HEK293T (cell line): ENCODE data around the gene C1QL4.

ENCODE experiments used
- ARNT ChIP-seq: fragments of 450-650 bp; IDR thresholded peaks from 2 replicates; pipeline ENCODE4 v1.6.1; 2017; ENCODE audit warnings: mild to moderate bottlenecking
- BHLHE40 ChIP-seq: fragments of 450-650 bp; IDR thresholded peaks from 2 replicates; pipeline ENCODE4 v1.6.1; 2016; ENCODE audit warnings: mild to moderate bottlenecking, moderate library complexity, borderline replicate concordance
- ELF4 ChIP-seq: fragments of 450-650 bp; IDR thresholded peaks from 2 replicates; pipeline ENCODE4 v1.6.1; 2017; ENCODE audit warnings: antibody characterized with exemption
- FOXA1 ChIP-seq: fragments of 450-650 bp; IDR thresholded peaks from 2 replicates; pipeline ENCODE4 v1.6.1; 2016; ENCODE audit warnings: mild to moderate bottlenecking
- FOXK2 ChIP-seq: fragments of 450-650 bp; IDR thresholded peaks from 2 replicates; pipeline ENCODE4 v1.6.1; 2016; ENCODE audit warnings: mild to moderate bottlenecking
- FOXM1 ChIP-seq: fragments of 450-650 bp; IDR thresholded peaks from 2 replicates; pipeline ENCODE4 v1.6.1; 2017; ENCODE audit warnings: mild to moderate bottlenecking, borderline replicate concordance
- HDGF ChIP-seq: fragments of 450-650 bp; IDR thresholded peaks from 2 replicates; pipeline ENCODE4 v1.6.1; 2017; ENCODE audit warnings: antibody characterized with exemption, borderline replicate concordance
- L3MBTL2 ChIP-seq: fragments of 450-650 bp; conservative IDR thresholded peaks from 2 replicates; pipeline ENCODE4 v1.6.1; 2016; ENCODE audit warnings: mild to moderate bottlenecking
- NFRKB ChIP-seq: fragments of 450-650 bp; IDR thresholded peaks from 2 replicates; pipeline ENCODE4 v1.6.1; 2016; ENCODE audit warnings: mild to moderate bottlenecking, moderate library complexity
- PKNOX1 ChIP-seq: fragments of 450-650 bp; IDR thresholded peaks from 2 replicates; pipeline ENCODE4 v1.6.1; 2016
- SUZ12 ChIP-seq: fragments of 450-650 bp; IDR thresholded peaks from 2 replicates; pipeline ENCODE4 v1.6.1; 2016; ENCODE audit warnings: mild to moderate bottlenecking
- TARDBP ChIP-seq: fragments of 450-650 bp; IDR thresholded peaks from 2 replicates; pipeline ENCODE4 v1.6.1; 2016

- TF ChIP-seq PKNOX1 (no peak), FOXM1 (no peak), NFRKB (no peak), HDGF (no peak), ELF4 (no peak), TARDBP (no peak), BHLHE40 (no peak), L3MBTL2 (no peak), FOXA1 (no peak), SUZ12 (no peak), FOXK2 (no peak), ARNT (no peak)
These were observed 11.4 kb downstream of the C1QL4 start for GRCh38 chr12:49325606-49326005.
